ENCODE data around the gene LIX1. TPM values are rescaled to one million over a fixed set of nuclear protein-coding genes. Genes with fewer than 3 reads are reported as not detected.
"Not testable (repeated sequence)": the region's sequence is repeated elsewhere in the genome, so short reads cannot be mapped to it uniquely, and the experiment has no call there.

LIX1 gene
- 0.03 TPM in 1 of 2 replicates, not detected in the other for total RNA-seq (2014; rRNA removed; shearing (Covaris generic))
- not detected in 2 replicates for polyA plus RNA-seq (2015; cell fraction: cytosol; rRNA removed)
- not detected in 2 replicates for polyA plus RNA-seq (2015; cell fraction: nucleus; rRNA removed)

DNA sequence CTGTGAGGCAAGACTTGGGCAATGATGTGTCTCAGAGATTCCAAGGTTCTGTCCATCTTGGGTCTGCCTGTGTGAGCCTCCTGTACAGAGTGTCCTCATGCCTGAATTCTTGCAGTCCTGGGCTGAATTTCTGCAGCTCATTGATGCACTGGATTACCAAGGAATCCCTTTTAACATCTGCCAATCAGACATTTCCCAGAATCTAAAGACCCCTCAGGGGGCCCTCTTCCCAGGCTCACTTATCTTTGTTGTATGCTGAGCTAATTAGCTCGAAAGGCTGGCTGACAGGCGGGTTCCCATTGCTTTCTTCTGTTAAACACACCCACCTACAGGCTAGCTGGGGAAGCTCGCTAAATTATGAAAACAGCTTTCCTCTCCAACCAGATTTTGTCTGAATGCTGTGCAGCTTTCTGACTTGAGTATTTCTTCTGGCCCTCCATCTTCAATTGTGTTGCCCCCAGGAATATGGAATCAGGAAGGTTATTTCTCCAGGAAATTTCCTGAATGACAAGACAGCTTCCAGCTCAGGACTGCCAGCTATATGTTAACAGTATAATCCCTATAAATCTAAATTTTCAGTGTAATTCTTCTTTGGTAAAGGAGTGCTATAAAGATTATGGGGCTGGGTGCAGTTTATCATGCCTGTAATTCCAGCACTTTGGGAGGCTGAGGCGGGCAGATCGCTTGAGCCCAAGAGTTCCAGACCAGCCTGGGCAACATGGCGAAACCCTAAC lies at the start of gene LIX1:
LIX1 (minus strand) TSS at position 91 of the 734 bp plus-strand sequence; CDS start at position 56, 35 bp downstream.
- DNase-seq (ENCODE audit: low read depth): peak; percentile 55

DNA sequence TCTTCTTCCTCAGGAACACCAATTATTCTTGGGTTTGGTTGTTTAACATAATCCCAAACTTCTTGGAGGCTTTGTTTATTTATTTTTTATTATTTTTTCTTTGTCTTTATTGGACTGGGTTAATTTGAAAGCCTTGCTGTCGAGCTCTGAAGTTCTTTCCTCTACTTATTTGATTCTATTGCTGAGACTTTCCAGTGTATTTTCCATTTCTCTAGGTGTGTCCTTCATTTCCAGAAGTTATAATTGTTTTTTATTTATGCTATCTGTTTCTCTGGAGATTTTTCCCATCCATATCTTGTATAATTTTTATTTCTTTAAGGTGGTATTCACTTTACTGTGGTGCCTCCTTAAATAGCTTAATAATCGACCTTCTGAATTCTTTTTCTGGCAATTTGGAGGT lies 49.5 kb upstream of the LIX1 start:
- DNase-seq (ENCODE audit: low read depth): no peak

DNA sequence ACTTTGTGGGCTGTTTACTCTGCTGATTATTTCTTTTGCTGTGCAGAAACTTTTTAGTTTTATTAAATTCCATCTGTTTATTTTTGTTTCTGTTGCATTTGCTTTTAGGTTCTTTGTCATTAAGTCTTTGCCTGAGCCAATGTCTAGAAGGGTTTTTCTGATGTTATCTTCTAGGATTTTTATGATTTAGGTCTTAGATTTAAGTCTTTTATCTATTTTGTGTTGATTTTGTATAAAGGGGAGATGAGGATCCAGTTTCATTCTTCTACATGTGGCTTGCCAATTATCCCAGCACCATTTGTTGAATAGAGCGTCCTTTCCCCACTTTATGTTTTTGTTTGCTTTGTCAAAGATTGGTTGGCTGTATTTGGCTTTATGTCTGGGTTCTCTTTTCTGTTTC lies 47.1 kb upstream of the LIX1 start:
- DNase-seq (ENCODE audit: low read depth): not testable (repeated sequence)

DNA sequence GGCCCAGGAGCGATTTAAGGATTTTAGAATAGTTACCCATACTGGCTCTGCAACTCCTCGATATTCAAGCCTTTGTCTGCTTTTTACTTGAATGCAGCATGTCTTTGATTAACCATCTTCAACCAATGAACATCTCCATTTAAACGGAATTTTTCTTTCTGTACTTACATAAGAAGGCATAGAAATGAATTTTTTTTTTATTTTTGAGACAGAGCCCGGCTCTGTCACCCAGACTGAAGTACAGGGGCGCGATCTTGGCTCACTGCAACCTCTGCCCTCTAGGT lies 41.5 kb upstream of the LIX1 start:
- DNase-seq (ENCODE audit: low read depth): no peak

DNA sequence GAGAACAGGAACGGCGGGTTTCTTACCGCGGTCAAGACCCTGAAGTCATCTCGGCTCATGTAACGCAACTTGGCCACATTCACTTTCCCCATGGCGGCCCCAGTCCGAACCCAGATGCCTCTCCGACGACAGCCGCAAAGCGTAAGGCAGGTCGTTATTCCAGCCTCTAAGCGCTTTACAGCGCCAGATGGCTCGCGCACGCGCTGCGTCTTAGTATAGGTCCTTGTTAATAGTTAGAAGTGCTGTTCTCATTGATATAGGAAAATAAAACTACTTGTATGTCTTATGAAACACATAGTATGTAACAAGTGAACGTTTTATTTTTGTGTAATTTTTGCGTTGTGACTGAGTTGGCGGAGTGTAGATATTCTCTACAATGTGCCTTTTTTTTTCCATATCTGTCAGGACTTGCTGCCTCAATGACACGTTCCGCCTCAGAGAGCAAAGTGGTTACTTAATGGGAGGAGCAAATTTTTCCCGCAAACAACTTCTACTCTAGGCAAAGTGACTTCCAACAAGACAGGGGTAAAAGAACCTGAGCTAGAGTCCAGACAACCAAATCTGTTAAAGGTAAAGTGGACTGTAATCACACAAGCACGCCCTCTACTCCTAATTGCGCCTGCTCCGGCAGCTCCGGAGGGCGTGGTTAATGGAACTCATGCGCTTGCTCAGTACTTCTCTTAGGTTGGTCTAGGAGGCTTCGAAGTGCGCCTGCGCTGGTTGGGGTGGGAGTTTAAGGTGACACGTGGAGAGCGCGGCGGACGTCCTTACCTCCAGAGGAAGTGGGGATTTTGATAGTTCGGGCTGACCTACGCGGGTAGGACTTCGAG lies 40.9 kb upstream of the LIX1 start, which contains the start of gene RIOK2:
RIOK2 (minus strand) TSS at position 148 of the 830 bp plus-strand sequence; CDS start at position 92, 56 bp downstream.
- peak; percentile 95 for DNase-seq (ENCODE audit: low read depth)

DNA sequence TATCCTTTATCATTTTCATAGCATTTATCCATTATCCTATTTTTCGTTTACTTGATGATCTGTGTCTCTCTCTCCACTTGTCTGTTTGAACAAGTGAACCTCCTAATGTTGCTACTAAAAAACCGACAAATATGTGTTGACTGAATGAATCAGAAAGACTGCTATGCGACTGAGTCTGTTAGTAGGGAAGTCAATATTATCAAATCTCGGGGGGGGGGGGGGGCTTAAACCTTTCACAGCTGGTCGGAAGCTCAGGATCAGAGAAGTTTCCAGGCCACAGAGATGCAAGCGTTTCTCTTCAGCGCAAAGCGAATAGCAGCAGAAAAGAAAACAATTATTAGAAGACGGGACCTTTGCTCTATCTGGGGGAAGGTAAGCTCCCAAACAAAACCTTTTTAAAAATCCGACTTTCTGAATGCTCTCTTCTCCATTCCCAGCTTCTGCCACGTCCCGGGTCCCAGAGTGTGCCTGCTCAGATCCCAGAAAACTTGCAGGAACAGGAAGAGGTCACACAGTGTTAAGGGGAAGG lies 40.2 kb upstream of the LIX1 start:
- no peak for DNase-seq (ENCODE audit: low read depth)

DNA sequence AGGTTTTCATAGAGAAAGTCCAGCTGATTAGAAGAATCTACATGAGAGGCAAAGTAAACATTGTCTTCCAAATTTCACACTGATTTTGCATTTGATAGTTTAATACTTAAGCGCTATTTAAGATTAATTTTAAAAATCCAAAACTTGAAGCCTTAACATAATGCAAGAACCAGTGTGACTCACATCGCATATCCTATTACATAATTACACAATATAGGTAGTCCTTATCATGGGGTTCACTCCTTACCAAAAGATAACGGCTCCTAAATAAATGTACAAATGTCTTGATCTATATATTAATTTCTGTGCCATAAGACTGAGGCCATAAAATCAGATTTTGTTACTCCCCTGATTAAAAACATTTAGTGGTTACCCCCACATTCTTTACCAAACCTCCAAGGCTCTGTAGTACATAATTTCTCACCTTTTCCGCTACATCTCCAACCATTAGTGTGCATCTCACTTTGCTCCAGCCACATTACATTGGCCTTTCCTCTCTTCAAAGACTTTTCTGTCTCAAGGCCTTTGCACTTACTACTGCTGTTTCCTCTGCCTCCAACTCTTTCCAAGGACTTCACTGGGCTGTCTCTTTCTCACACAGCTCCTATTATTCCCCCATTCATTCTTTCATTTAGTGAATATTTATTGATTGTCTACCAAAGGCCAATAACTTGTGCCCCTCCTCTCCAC lies 39.6 kb upstream of the LIX1 start:
- no peak for DNase-seq (ENCODE audit: low read depth)

DNA sequence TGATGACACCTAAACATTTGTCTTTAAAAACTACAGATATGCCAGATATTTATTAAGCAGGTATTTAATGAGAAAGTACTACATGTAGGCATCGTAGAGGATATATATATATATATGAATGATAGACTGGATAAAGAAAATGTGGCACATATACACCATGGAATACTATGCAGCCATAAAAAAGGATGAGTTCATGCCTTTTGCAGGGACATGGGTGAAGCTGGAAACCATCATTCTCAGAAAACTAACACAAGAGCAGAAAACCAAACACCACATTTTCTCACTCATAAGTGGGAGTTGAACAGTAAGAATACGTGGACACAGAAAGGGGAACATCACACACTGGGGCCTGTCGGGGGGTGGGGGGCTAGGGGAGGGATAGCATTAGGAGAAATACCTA lies 37.0 kb upstream of the LIX1 start:
- not testable (repeated sequence) for DNase-seq (ENCODE audit: low read depth)

DNA sequence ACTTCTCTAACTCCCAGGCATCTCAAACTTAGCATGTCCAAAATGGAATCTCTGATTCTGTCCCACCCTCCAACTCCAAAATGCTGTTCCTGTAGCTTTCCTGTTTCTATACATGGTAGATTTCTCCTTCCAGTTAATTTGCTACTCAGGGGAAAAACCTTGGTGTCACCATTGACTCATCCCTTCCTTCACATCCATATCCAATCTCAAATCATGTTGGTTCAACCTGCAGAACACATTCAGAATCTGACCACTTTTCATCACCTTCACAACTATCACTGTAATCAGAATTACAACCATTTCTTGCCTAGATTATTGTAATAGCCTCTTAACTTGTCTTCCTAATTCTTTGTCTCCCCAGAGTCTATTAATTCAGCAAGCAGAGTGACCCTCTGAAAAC lies 29.8 kb upstream of the LIX1 start:
- DNase-seq (ENCODE audit: low read depth): no peak

DNA sequence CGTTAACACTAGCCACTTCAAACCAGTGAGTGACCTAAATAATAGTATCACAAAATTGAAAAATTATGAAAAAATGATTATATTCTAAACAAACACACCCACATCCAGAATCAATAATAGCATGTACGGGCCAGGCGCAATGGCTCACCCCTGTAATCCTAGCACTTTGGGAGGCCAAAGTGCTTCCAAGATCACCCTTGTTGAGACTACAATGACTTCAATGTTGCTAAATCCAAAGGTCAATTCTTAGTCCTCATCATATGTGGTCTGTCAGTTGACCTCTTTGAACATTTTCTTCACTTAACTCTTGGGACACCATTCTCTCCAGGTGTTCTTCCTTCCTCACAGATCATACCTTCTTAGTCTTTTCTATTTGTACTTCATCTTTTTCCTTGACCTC lies 29.3 kb upstream of the LIX1 start:
- DNase-seq (ENCODE audit: low read depth): no peak

DNA sequence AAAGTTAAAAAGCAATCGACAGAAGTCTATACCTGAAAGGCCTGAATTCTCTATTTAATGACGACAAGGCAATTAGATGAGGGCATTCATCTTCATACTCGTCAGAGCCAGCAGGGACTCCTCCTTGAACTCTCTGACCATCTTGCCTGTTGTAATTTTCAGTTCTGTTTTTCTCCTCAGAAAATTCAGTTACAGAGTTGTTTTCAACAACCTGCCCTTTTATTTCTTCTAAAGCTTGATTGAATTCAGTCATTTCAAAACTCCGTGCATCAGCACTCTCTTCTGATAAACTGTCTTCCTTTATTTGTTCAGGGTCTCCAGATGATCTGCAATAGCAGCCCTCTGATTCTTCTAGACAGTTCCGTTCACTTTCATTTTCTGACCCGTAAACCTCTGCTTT lies 25.0 kb upstream of the LIX1 start:
- DNase-seq (ENCODE audit: low read depth): no peak

DNA sequence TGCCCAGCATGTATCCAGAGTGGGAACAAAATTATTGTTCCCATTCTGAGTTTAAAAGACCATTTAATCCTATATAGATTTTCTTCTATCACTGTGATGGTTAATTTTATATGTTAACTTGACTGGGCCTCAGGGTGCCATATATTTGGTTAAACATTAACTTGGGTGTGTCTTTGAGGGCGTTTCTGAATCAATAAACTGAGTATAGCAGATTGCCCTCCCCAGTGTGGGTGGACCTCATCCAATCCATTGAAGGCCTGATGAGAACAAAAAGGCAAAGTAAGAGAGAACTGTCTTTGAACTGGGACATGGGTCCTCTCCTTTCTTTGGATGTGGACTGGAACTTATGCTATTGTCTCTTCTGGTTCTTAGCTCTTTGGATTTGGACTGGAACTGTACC lies 23.3 kb upstream of the LIX1 start:
- no peak for DNase-seq (ENCODE audit: low read depth)

DNA sequence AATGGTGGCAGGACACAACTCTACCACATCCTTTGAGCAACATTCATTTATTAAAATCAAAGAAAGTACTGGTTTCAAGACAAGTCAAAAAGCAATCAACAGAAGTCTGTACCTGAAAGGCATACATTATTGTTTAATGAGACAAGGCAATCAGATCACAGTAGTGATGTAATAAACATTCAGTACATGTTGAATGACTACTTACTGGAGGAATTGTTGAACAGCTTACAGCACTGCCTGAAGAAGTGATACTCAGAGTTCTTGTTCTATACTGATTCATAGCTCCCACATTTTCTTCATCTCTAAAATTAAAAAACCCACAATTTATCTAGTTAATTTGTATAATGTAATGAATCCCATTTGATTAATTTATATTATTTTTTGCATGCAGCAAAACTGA lies 22.4 kb upstream of the LIX1 start:
- DNase-seq (ENCODE audit: low read depth): no peak

DNA sequence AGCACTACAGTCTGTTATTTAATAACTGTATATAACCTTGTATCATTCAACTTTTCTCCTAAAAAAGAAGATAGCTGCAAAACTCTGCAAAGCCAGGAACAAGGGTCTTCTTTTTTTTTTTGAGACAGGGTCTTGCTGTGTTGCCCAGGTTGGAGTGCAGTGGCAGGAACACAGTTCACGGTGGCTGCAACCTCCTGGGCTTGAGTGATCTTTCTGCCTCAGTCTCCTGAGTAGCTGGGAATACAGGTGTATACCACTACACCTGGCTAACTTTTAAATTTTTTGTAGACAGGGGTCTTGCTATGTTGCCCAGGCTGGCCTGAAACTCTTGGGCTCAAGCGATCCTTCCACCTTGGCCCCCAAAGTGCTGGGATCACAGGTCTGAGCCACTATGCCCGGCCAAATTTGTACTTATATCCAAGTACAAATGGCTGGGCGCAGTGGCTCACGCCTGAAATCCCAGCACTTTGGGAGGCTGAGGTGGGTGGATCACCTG lies 21.4 kb upstream of the LIX1 start:
- no peak for DNase-seq (ENCODE audit: low read depth)

DNA sequence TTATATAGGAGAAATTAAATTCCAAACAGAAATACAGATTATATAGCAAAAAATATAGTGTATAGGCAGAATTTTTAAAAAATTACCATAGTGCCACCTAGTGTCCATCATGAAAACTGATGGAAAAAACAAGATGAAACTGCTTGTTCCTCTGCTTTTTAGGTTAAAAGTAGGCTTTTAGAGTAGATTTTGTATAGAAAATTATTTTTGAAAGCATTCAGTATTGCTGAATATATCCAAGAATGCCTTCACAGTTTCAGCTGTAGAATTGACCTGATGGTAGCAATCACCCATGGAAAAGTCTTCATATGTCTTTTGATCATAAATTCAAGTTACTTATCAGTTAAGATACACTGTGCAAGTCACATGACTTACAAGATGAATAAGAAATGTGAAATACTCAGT lies 21.0 kb upstream of the LIX1 start:
- no peak for DNase-seq (ENCODE audit: low read depth)

DNA sequence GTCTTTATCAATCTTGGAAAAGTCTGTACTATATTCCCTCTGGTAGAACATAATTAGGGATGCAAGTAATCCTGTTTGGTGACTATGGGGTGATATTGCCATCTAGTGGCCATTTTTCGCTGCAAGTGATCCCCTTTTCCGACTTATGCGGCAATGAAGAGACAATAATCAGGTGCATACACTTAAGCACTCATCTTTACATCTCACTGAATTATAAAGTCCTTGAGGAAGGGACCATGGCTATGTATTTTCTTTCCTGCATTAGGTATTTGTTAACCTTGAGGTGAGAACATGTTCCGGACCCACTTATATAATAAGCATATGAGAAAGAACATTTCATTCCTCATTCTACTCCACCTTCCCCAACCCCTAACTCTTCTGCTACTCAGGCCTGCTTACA lies 19.6 kb upstream of the LIX1 start:
- DNase-seq (ENCODE audit: low read depth): peak; percentile 65

DNA sequence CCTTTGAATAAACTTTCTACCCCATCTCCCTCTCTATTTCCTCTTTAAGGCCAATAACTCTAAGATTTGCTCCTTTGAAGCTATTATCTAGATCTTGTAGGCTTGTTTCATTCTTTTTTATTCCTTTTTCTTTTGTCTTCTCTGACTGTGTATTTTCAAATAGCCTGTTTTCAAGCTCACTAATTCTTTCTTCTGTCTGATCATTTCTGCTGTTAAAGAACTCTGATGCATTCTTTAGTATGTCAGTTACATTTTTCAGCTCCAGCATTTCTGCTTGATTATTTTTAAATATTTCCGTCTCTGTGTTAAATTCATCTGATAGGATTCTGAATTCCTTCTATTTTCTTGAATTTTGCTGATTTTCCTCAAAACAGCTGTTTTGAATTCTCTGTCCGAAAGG lies 15.3 kb upstream of the LIX1 start:
- DNase-seq (ENCODE audit: low read depth): no peak

DNA sequence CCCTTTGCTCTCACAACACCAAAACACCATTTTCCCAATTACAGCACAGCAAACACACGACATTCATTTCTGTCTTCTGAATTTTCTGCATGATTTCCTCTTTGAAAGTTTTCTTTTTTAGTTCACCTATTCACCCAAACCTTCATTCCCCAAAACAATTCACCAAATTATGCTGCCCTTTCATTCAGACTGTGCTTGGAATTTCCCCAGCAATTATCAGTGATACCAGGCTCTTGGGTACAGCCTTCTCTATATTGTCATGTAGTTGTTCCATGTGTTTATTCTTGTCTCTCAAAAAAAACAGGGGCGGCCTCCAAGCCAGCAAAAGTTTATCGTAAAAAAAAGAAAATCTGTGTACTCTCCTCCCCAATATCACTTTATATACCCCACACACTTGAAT lies 9.0 kb upstream of the LIX1 start:
- no peak for DNase-seq (ENCODE audit: low read depth)

DNA sequence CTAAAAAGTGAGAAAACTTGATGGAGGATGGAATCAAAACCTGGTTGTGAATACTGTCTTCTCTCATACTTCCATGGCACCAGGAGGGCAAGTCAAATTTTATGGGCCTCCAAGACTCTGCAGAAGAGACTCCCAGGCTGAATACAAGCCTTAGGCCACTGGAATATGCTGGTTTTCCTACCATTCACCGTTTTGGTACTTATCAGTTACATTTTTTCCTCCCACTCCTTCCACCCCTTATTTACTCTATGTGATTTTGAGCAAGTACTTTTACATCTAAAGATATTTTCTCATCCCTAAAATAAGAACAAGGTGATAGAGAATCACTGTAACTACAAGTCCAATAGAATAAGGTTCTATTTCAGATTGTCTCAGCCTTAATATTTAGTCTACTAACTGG lies 8.0 kb upstream of the LIX1 start:
- DNase-seq (ENCODE audit: low read depth): no peak

DNA sequence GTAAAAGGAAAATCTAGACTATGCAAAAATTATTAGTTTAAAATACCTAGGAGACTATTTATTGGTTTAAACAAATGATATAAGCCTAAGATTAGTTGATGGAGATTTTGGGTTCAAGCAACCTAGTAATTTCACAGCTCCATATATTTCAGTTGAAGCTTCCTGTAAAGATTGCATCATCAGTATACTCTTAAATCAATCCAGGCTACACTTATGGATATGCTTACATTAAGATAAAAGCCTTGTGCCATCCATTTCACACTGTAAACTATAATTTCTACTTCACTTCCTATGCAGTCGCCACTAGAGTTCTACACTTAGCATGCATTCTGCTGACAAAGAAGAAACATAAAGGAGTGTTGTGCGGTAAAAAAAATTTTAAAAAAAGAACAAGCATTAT lies 7.3 kb upstream of the LIX1 start:
- no peak for DNase-seq (ENCODE audit: low read depth)

DNA sequence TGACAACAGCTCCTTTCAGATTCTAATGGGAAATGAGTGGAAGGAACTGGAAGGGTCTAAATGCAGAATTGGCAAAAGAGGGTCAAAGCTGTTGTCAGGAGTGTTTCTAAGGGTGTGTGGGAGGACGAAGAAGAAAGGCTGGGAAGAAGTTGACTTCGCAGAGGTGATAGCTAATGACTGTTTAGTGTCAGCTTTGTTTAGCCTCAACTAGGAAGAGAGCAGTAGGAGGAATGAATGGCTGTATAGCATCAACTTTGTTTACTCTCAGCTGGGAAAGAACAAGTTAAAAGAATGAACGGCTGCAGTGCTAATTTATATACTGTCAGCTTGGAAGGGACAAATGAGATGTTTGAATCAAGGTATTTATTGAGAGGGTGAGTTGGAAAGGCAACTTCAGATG lies 5.9 kb upstream of the LIX1 start:
- DNase-seq (ENCODE audit: low read depth): no peak

DNA sequence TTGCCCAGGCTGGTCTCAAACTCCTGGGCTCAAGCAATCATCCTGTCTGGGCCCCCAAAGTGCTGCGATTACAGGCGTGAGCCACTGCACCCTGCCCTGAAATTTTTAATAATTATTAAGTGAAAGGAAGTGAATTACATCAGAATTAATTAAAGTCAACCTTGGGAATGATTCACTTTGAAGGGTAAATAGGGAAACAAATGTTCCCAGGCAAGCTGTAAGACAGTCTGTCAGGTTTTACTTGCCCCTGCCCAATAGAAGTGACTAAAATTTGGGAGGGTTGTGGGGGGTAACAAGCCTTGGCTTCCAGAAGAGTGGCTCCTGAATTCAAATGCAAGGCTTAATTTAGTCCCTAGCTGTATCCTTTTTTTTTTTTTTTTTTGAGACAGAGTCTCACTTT lies 1.3 kb upstream of the LIX1 start:
- no peak for DNase-seq (ENCODE audit: low read depth)

Data from HT1080 (cell line).